Adipose tissue (tissue), 3 donors: ENCODE measurements around the gene MAP2K4. TPM values are rescaled to one million over a fixed set of nuclear protein-coding genes. Genes with fewer than 3 reads are reported as not detected.

Source experiments
- H3K27ac ChIP-seq: one replicate; pipeline ENCODE4 v1.5.1; 2013; ENCODE audit warnings: low read depth, low read length
- WGBS, 3 donors: extraction: QIAGEN DNeasy Blood & Tissue Kit; methylation state at CpG; one replicate each; pipeline ENCODE4 v1.1.7; 2013; 5-methylcytosine and 5-hydroxymethylcytosine counted together
- polyA plus RNA-seq, 3 donors: library from polyadenylated mRNA; stranded (reverse); fragments of 200-250 nt; gene quantifications; one replicate each; pipeline ENCODE4 v1.2.3, GENCODE V29; 2013
- donor health status: healthy with polysubstance abuse.
- donor health status: Bipolar disorder and iron deficiency.
- donor health status: healthy.

The MAP2K4 gene
- polyA plus RNA-seq, 3 donors = 5.4 to 13.4 (median 10.5) TPM

GRCh38 chr17:12074346-12074745, 53.7 kb downstream of the MAP2K4 start:
- H3K27ac ChIP-seq = no peak overlapping the region
- WGBS, 3 donors = 63 to 82% (median 71%) methylated on average over 3 of the region's 3 CpGs

GRCh38 chr17:12077773-12078172, 57.1 kb downstream of the MAP2K4 start:
- 95 to 100% (median 98%) methylated on average over 2 of the region's 2 CpGs for WGBS, 3 donors
- no peak overlapping the region for H3K27ac ChIP-seq

GRCh38 chr17:12078791-12079190, 58.1 kb downstream of the MAP2K4 start:
- no peak overlapping the region for H3K27ac ChIP-seq
- WGBS, 3 donors = 71 to 85% (median 81%) methylated on average over 2 of the region's 2 CpGs

GRCh38 chr17:12081720-12082119, 61.0 kb downstream of the MAP2K4 start:
- H3K27ac ChIP-seq = no peak overlapping the region
- WGBS, 3 donors = 90 to 95% (median 91%) methylated on average over 8 of the region's 8 CpGs

GRCh38 chr17:12085076-12085949, 64.6 kb downstream of the MAP2K4 start:
- WGBS, 3 donors = 79 to 96% (median 95%) methylated on average over 4 of the region's 4 CpGs
- H3K27ac ChIP-seq = no peak overlapping the region

GRCh38 chr17:12088035-12088434, 67.4 kb downstream of the MAP2K4 start:
- no peak overlapping the region for H3K27ac ChIP-seq
- WGBS, 3 donors = 97 to 100% (median 98%) methylated on average over 1 of the region's 1 CpG

- WGBS, 3 donors = 79 to 97% (median 88%) methylated on average over 3 of the region's 3 CpGs
- H3K27ac ChIP-seq = no peak overlapping the region
Measured at GRCh38 chr17:12089809-12090384, 69.2 kb downstream of the MAP2K4 start.

GRCh38 chr17:12094336-12094735, 73.7 kb downstream of the MAP2K4 start:
- WGBS, 3 donors = 86 to 96% (median 94%) methylated on average over 2 of the region's 2 CpGs
- no peak overlapping the region for H3K27ac ChIP-seq

GRCh38 chr17:12095522-12095921, 74.8 kb downstream of the MAP2K4 start:
- H3K27ac ChIP-seq = no peak overlapping the region
- 96 to 99% (median 96%) methylated on average over 5 of the region's 5 CpGs for WGBS, 3 donors

GRCh38 chr17:12097326-12097725, 76.6 kb downstream of the MAP2K4 start:
- WGBS, 3 donors = 81 to 95% (median 94%) methylated on average over 3 of the region's 3 CpGs
- no peak overlapping the region for H3K27ac ChIP-seq

- H3K27ac ChIP-seq = no peak overlapping the region
Measured at GRCh38 chr17:12098568-12098967, 77.9 kb downstream of the MAP2K4 start.

GRCh38 chr17:12099412-12099811, 78.7 kb downstream of the MAP2K4 start:
- 97 to 100% (median 99%) methylated on average over 1 of the region's 1 CpG for WGBS, 3 donors
- no peak overlapping the region for H3K27ac ChIP-seq

- no peak overlapping the region for H3K27ac ChIP-seq
Measured at GRCh38 chr17:12104831-12105230, 84.2 kb downstream of the MAP2K4 start.

- 41 to 70% (median 70%) methylated on average over 1 of the region's 1 CpG for WGBS, 3 donors
- no peak overlapping the region for H3K27ac ChIP-seq
Measured at GRCh38 chr17:12107905-12108304, 87.2 kb downstream of the MAP2K4 start.

- 96 to 98% (median 96%) methylated on average over 2 of the region's 2 CpGs for WGBS, 3 donors
Measured at GRCh38 chr17:12110906-12111305, 90.2 kb downstream of the MAP2K4 start.

GRCh38 chr17:12113156-12113555, 92.5 kb downstream of the MAP2K4 start:
- WGBS, 3 donors = 84 to 91% (median 85%) methylated on average over 2 of the region's 2 CpGs
- no peak overlapping the region for H3K27ac ChIP-seq

More at GRCh38 chr17:12110906-12111305, 90.2 kb downstream of the MAP2K4 start:
- H3K27ac ChIP-seq = no peak overlapping the region

GRCh38 chr17:12114686-12115418, 94.2 kb downstream of the MAP2K4 start:
- WGBS, 3 donors = 67 to 94% (median 91%) methylated on average over 3 of the region's 3 CpGs
- H3K27ac ChIP-seq = no peak overlapping the region

- no peak overlapping the region for H3K27ac ChIP-seq
Measured at GRCh38 chr17:12116143-12116542, 95.5 kb downstream of the MAP2K4 start.

GRCh38 chr17:12118617-12119016, 97.9 kb downstream of the MAP2K4 start:
- 94 to 96% (median 96%) methylated on average over 3 of the region's 3 CpGs for WGBS, 3 donors
- no peak overlapping the region for H3K27ac ChIP-seq
